NK-92 (cell line): ENCODE measurements around the gene WBP2NL.

ENCODE experiments used
- DNase-seq: peaks from one replicate; lab custom pipeline; 2025; ENCODE audit not compliant: unreplicated experiment; lab: John Stamatoyannopoulos, UW

The WBP2NL gene

DNA sequence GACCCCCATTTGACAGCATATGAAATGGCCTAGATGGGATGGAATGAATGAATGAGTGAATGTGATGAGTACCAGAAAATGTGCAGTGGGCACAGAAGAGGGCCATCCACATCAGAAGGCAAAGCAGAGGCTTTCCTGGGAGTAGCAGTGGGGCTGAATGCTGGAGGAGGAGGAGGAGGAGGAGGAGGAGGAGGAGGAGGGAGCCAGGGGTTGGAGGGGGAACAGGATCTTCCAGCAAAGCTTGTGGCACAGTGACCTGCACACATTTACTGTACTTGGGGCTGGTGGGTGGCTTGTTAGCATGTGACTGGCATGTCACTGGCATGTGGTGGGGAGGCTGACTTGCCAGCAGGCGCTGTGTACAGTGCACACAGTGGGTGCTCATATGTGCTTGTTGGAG is 19.9 kb upstream of the WBP2NL start:
- no peak for DNase-seq

DNA sequence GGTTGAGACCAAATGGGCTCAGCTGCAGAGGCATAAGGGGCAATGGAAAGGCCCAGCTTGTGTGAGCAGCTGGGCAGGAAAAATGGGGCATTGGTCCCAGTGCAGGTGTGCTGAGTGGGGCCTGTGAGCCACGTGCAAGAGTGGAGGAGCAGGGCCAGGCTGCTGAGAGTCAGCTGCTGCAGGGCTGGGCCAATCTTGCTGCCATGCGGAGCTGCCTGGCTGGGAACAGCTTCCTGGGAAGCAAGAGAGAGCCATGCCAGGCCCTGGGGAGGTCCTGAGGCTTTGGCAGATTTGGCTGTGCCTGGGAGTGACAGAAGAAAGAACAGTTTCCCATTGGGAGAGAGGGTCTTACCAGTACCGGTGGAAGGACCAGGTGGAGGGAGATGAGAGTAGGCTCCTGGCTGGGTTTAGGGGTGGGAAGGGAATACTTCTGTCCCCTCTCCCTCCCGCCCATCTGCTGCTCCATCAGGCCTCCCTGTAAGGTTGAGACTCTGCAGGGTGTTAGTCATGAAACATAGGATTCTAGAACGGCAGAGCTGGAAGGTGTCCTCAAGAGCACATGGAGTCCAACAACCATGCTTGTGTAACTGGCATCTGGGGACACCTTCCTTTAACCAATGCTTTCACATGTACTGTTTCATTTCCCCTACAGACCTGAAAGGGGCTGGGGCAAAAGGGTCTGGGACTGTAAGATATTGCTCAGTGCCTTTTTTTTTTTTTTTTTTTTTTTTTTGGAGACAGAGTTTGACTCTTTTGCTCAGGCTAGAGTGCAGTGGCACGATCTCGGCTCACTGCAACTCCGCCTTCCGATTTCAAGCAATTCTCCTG is 19.0 kb upstream of the WBP2NL start:
- DNase-seq: no peak

DNA sequence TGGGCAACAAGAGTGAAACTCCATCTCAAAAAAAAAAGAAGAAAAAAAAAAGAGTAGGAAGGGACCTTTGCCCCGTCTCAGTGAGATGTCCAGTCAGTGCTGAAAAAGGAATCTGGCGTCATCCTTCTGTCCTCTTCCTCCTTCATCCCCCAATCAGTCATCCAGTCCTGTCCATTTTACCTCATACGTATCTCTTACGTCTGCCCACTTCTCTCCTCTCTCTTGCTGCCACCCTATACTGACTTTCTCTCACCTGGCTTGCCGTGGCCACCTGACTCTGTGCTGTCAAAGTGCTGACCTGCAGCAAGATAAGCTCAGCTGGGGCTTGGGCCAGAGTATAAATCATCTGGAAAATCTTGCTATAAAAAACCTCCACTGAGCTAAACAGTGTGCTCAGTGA is 15.7 kb upstream of the WBP2NL start:
- no peak for DNase-seq

GRCh38 chr22:41983513-41984405 is 14.8 kb upstream of the WBP2NL start:
- DNase-seq: no peak

GRCh38 chr22:41987276-41987675 is 11.3 kb upstream of the WBP2NL start:
- no peak for DNase-seq

DNA sequence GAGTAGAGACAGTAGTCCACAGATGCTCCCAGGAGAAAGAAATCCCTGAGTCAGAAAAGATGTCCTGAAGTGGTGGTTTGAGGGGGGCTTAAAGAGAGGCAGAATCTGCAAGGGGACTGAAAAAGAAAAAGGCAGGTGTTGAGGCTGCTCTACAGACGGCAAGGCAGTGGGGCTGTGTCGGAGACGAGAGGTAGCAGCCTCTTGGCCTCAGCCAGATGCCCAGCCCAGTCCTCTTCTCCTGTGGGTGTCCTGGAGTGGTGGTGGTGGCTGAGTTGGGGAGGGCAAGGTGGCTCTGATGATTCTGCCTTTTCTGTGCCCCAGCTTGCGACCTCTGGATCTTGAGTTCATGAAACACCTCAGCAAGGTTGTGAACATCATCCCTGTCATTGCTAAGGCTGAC is 9.3 kb upstream of the WBP2NL start:
- no peak for DNase-seq

DNA sequence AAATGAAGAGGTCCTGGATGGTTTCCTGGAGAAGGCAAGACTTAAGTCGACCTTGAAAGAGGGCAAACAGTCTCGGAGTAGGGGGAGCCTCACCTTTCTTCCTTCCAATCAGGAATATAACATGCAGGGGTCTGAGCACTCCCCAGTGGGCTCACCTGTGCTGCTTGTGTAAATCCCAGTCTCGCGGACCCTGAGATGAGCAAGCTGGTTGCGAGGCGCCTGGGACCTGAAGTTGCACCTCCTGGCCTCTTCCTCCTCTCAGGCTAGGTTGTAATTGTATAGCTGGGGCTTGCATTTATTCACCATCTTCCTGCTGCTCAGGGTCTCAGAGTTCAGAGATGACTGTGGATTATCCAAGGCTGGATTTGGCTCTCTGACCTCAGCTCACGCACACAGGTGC is 7.5 kb upstream of the WBP2NL start:
- no peak for DNase-seq

DNA sequence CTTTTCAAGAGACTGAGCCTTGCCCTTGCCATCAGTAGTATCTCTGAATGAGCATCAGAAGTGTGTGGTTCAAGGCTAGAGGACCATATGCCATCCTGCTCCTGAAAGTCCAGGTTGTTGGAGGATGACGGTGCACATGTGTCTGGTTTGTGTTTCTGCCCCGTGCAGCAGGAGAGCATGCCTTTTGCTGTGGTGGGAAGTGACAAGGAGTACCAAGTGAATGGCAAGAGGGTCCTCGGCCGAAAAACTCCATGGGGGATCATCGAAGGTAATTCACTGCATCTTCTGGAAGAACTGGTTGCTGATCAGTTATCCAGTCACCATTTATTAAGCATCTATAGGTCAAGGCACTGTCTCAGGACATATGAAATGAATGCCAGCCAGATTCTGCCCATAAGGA is 6.1 kb upstream of the WBP2NL start:
- DNase-seq: no peak

DNA sequence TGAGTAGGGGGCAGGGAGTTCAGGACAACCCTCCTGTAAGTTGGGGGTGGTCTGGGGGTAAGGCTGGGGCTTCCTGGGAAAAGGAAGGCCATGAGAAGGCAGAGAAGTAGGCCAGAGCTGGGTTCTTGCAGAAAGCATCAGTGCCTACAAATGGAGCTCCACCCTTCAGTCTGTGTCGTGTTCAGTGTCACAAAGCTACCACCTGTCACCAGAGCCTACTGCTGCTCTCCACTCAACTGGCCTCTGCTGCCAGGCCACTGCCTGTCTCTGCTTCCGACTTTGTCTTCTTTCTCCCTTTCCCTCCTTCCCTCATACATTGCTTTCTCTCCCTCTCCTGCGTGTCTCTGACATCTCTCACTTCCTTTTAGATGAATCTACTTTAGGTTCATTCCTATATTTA is 3.4 kb upstream of the WBP2NL start:
- DNase-seq: no peak

- no peak for DNase-seq
Measured at GRCh38 chr22:41996826-41997225, 1.8 kb upstream of the WBP2NL start.

DNA sequence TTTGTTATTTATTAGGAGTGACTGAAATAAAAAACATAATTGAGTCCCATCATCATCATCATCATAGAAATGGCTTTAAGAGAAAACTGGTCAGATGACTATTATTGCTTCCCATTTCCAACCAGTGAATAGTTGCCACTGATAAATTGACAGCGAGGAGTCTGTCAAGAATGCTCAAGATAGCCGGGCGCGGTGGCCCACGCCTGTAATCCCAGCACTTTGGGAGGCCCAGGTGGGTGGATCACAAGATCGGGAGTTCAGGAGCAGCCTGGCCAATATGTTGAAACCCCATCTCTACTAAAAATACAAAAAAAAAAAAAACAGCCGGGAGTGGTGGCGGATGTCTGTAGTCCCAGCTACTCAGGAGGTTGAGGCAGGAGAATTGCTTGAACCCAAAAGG is 1.9 kb downstream of the WBP2NL start:
- DNase-seq: no peak

DNA sequence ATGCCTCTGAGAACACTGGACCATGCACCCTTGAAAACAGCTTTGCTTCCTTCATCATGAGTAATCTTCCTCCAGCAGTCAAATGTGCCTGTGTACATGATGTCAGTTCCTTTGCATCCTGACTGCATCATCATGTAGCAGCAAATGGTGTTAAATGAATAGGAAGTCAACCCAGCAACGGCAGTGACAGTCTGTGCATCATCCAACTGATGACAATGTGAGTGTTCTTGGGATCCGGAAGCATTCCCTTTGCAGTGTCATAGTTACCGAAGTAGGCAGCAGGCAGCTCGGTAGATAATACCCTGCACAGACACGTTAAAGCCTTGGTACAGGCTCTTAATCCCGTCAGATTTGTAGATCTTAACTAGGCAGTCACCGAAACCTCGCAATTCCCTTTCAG is 2.5 kb downstream of the WBP2NL start:
- no peak for DNase-seq

DNA sequence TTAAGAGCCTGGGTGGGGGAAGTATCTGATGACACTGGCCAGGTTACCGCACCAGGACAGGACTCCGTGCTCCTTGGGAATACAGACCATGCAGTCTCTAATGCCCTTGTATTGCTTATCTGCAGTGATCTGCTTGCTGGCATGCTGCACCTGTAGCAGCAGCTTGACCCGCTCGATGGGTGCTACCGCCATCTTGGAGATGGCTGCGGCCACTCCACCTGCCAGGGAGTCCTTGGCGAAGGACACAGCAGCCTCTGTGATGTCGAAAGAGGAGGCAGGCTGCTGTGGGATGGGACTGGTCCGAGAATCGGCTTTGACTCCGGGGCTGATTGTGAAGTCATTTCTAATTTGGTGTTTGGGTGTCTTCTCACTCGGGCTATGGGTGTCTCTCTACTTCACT is 3.1 kb downstream of the WBP2NL start:
- DNase-seq: no peak

DNA sequence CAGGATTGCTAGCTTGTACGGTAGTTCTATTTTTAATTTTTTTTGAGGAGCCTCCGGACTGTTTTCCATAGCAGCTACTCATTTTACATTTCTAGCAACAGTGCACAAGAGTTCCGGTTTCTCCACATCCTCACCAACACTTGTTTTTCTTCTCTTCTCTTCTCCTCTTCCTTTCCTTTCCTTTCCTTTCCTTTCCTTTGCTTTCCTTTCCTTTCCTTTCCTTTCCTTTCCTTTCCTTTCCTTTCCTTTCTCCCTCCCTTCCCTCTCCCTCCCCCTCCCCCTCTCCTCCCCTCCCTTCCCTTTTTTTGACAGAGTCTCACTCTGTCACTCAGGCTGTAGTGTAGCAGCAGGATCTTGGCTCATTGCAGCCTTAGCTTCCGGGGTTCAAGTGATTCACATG is 9.3 kb downstream of the WBP2NL start:
- DNase-seq: no peak

DNA sequence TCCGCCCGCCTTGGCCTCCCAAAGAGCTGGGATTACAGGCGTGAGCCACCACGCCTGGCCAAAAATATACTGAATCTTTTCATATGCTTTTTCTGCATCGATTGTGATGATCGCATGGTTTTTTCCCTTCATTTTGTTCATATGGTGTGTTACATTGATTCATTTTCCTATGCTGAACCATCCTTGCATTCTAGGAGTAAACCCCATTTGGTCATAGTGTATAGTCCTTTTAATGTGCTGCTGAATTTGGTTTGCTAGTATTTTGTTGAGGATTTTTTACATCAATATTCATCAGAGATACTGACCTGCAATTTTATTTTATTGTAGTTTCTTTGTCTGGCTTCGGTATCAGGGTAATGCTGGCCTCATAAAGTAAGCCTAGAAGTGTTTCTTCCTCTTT is 12.2 kb downstream of the WBP2NL start:
- no peak for DNase-seq

DNA sequence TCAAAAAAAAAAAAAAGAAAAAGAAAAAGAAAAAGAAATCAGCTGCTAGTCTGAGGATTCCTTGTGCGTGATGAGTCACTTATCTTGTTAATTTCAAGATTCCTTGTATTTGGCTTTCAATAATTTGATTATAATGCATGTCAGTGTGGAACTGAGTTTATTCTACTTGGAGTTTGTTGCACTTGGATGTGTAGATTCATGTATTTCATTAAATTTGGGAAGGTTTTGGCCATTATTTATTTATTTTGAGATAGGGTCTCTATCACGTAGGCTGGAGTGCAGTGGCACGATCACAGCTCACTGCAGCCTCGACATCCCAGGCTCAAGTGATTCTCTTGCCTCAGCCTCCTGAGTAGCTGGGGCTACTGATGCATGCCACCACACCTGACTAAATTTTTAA is 14.8 kb downstream of the WBP2NL start:
- no peak for DNase-seq

DNA sequence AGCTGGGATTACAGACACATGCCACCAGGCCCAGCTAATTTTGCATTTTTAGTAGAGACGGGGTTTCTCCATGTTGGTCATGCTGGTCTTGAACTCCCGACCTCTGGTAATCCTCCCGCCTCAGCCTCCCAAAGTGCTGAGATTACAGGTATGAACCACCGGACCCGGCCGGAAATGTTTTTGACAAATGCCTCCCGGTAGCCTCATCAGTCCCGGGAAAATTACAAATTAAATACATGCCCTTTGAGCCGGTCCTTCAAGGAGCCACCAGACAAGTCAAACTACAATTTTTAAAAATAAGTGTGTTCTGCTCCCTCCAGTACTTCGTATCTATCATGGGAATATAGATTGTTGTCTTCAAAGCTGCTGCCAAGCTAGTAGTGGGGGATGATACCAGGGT is 17.5 kb downstream of the WBP2NL start:
- no peak for DNase-seq

- DNase-seq: no peak
Measured at GRCh38 chr22:42018224-42018623, 19.6 kb downstream of the WBP2NL start.

GRCh38 chr22:42021571-42021970 is 23.0 kb downstream of the WBP2NL start:
- no peak for DNase-seq

DNA sequence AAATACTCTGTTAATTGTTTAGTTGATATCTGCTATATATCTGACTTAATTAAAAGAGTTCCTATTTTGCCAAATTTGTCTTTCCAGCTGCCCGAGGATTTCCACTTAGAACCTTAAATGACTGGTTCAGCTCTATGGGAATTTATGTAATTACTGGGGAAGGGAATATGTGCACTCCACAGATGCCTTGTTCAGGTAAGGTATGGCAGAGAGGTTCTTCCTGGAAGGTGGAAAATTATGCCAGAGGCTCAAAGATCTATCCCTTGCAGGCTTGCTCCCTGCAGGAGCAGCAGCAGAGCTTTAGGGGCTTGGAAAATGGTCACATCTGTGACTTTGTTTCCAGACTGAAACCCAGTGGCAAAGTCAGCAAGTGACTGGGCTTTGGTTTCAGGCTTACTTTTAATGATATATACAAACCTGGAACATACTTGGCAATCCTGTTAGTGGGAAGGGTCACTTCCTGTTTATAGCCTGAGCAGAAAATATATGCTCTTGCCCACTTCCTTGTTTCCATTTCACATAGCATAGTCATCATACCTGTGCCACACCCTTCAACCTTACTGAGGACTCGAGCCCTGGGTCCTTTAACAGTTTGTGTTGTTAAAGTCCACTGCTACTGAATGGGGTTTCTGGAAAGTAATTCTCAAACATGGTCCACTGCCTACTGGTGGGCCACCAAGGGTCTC is 23.7 kb downstream of the WBP2NL start:
- DNase-seq: no peak

- no peak for DNase-seq
Measured at GRCh38 chr22:42025421-42025820, 26.8 kb downstream of the WBP2NL start.

DNA sequence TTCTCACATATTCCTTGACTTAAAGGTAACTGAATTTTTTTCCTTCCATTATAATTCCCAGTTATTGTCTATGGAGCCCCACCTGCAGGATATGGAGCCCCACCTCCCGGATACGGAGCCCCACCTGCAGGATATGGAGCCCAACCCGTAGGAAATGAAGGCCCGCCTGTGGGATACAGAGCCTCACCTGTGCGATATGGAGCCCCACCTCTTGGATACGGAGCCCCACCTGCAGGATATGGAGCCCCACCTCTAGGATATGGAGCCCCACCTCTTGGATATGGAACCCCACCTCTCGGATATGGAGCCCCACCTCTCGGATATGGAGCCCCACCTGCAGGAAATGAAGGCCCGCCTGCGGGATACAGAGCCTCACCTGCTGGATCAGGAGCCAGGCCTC is 28.1 kb downstream of the WBP2NL start:
- DNase-seq: no peak
